Measurements from ENCODE around the gene UBAC2. TPM values are rescaled to one million over a fixed set of nuclear protein-coding genes. Genes with fewer than 3 reads are reported as not detected.

The UBAC2 gene
- total and polyA plus RNA-seq, 2 donors (not counting 3 experiments of a cell fraction or from before 2014, with no cell fraction given) = 45.7 to 54.4 TPM

- POLR2A ChIA-PET = no interaction called here
- Histone ChIP-seq H3K36me3 (ENCODE audit: control insufficient read depth in 2 of 2, extremely low read depth in 1 of 2, insufficient read depth in 2 of 2, low read length in 2 of 2) (peaks cover 2 to 3% of the 10 kb centered on the region in 2 experiments), H3K4me1 (ENCODE audit: control insufficient read depth, extremely low read depth, insufficient read depth, low read length) (no peaks in the 10 kb centered on the region), H3K4me2 (ENCODE audit: insufficient read depth, low read length) (no peak overlapping the region), H3K4me3 (replicated peaks in 1 of 3; ENCODE audit: insufficient read depth in 1 of 3, low read depth in 1 of 3, low read length in 3 of 3) (no peak overlapping the region), H3K27ac (ENCODE audit: insufficient read depth, low read depth, low read length) (no peak overlapping the region), H3K27me3 (ENCODE audit: control insufficient read depth in 2 of 2, insufficient read depth in 2 of 2, low read length in 2 of 2) (no peaks in the 10 kb centered on the region), H3K9ac (replicated peaks; ENCODE audit: extremely low read depth, insufficient read depth, low read length) (no peak overlapping the region), H3K9me1 (replicated peaks; ENCODE audit: control insufficient read depth, extremely low read depth, insufficient read depth, low read length) (no peaks in the 10 kb centered on the region), H3K9me3 (replicated peaks; ENCODE audit: control insufficient read depth, insufficient read depth, low read length) (no peaks in the 10 kb centered on the region), H3K79me2 (ENCODE audit: control insufficient read depth, insufficient read depth, low read length) (no peaks in the 10 kb centered on the region), H2AFZ (ENCODE audit: low read depth, low read length) (no peak overlapping the region), H4K20me1 (replicated peaks; ENCODE audit: control insufficient read depth, extremely low read depth, insufficient read depth, low read length) (no peaks in the 10 kb centered on the region)
- BruUV-seq (replicated peaks) = no TSS peak
- dilution Hi-C loops (cut with MboI; ENCODE audit: extremely low pct_ligation_motif_present, low sequenced_read_pairs) = no loop called here
- DNase-seq (ENCODE audit: low read depth, low spot score) (no peak), FAIRE-seq (no peak)
- CTCF ChIA-PET = interaction anchor here (1.0 to 2.4 kb wide), 3 partner anchors 14 to 111 kb away, joined by 3 to 6 read pairs (median 5); no protein-coding TSS in a partner anchor
- TF ChIP-seq MAX (IDR thresholded peaks at IDR 0.05; ENCODE audit: insufficient read depth, insufficient read length) (no peak), GATA2 (IDR thresholded peaks at IDR 0.05; ENCODE audit: insufficient read depth, insufficient read length, low read depth, low read length) (no peak), JUN (IDR thresholded peaks at IDR 0.05; ENCODE audit: borderline replicate concordance, insufficient read depth, insufficient read length, low read depth) (no peak), FOS (IDR thresholded peaks at IDR 0.05; ENCODE audit: borderline replicate concordance, insufficient read depth, low read length) (no peak), POLR2AphosphoS5 (IDR thresholded peaks at IDR 0.05; ENCODE audit: insufficient read depth, low read depth, low read length) (no peak), CTCF (IDR thresholded peaks at IDR 0.05; ENCODE audit: extremely low read depth in 1 of 2, insufficient read depth in 1 of 2, low read depth in 1 of 2, low read length in 2 of 2) (no peak), POLR2A (IDR thresholded peaks at IDR 0.05; ENCODE audit: low read depth, low read length) (no peak), MYC (IDR thresholded peaks at IDR 0.05; ENCODE audit: low read depth, low read length) (no peak), EZH2 (IDR thresholded peaks at IDR 0.05; ENCODE audit: borderline replicate concordance, low read depth, low read length, severe bottlenecking) (no peak)
- intact Hi-C loops (cut with micrococcal nuclease) = no loop called here
Observed at GRCh38 chr13:99380921-99381645, 180.4 kb downstream of the UBAC2 start.
